HFF-Myc (cell line): Measurements from ENCODE around the gene FAF1.
"Not testable (repeated sequence)": the region's sequence is repeated elsewhere in the genome, so short reads cannot be mapped to it uniquely, and the experiment has no call there.

Experiments used
- DNase-seq: peaks from one replicate; pipeline ENCODE4 v3.0.0-alpha.2; 2011; ENCODE audit warnings: low read depth; ENCODE audit errors: extremely low read depth
- H3K4me3 ChIP-seq: replicated peaks from 2 replicates; pipeline ENCODE4 v1.5.1; 2011; ENCODE audit warnings: low read depth, mild to moderate bottlenecking, control low read depth, low read length
- TF ChIP-seq, protein P1 (sequence below): IDR thresholded peaks from 2 replicates; pipeline ENCODE4 v1.5.1; 2012; ENCODE audit warnings: mild to moderate bottlenecking, low read depth, low read length, control low read depth; ENCODE audit errors: missing control alignments

Gene FAF1

DNA sequence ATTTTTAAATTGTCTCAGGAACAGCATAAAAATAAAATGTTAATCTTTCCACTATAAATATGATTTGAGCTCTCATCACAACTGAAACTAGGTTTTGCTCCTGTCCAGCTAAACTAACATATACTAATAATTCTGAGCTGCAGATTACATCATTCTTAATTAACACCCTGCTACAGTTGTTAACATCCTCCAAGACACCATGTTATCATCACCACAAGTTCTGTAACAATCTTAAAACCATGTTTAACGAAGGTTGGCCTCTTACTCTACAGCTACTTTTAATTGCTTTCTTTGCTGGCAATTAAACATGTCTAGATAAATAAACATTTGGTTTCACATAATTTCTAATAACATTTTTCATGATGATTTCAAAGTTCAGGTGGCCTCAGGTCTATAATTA lies 240.9 kb downstream of the FAF1 start:
- TF ChIP-seq, protein P1, sequence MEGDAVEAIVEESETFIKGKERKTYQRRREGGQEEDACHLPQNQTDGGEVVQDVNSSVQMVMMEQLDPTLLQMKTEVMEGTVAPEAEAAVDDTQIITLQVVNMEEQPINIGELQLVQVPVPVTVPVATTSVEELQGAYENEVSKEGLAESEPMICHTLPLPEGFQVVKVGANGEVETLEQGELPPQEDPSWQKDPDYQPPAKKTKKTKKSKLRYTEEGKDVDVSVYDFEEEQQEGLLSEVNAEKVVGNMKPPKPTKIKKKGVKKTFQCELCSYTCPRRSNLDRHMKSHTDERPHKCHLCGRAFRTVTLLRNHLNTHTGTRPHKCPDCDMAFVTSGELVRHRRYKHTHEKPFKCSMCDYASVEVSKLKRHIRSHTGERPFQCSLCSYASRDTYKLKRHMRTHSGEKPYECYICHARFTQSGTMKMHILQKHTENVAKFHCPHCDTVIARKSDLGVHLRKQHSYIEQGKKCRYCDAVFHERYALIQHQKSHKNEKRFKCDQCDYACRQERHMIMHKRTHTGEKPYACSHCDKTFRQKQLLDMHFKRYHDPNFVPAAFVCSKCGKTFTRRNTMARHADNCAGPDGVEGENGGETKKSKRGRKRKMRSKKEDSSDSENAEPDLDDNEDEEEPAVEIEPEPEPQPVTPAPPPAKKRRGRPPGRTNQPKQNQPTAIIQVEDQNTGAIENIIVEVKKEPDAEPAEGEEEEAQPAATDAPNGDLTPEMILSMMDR, result no peak
- no peak for DNase-seq
- no peak overlapping the region for H3K4me3 ChIP-seq

DNA sequence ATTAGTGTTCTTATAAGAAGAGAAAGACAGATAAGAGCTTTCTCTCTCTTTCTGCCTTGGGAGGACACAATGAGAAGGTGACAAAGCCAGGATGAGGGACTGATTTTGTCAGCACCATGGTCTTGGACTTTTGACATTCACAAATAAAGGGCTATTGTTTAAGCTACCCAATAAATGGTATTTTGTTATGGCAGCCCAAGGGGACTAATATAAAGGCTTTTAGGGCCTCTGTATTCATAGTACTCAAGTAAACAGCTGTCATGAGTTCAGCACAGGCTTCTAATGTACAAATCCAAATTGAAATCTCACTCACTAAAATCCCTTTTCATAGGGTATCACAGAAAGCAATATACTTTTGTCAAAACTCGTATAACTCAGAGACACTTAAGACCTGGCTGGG lies 242.7 kb downstream of the FAF1 start:
- TF ChIP-seq, protein P1, result no peak
- H3K4me3 ChIP-seq, result no peak overlapping the region
- DNase-seq, result no peak

DNA sequence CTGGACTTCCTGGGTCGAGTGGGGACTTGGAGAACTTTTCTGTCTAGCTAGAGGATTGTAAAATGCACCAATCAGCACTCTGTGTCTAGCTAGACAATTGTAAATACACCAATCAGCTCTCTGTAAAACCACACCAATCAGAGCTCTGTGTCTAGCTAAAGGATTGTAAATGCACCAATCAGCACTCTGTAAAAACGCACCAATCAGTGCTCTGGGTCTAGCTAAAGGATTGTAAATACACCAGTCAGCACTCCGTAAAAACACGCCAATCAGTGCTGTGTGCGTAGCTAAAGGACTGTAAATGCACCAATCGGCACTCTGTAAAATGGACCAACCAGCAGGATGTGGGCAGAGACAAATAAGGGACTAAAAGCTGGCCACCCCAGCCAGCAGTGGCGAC lies 243.6 kb downstream of the FAF1 start:
- not testable (repeated sequence) for H3K4me3 ChIP-seq, DNase-seq

DNA sequence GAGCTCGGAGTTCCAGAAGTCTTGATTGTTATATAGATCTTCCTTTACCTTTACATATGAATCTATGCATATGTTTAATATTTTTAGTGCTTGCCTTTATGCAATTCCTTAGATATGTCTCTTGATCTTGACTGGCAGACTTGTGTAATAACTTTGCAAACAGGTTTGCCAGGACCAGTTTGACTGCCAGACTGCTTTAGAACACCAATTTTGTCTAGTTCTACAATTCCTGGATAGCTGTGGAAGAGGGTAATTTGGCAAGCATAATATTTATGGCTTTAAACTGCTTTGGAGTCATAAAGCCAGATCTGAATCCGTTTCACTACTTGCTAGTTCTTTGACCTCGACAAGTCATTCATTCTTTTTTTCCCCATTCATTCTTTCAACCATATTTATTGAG lies 250.0 kb downstream of the FAF1 start:
- DNase-seq, result no peak
- TF ChIP-seq, protein P1, result no peak
- H3K4me3 ChIP-seq, result no peak overlapping the region

DNA sequence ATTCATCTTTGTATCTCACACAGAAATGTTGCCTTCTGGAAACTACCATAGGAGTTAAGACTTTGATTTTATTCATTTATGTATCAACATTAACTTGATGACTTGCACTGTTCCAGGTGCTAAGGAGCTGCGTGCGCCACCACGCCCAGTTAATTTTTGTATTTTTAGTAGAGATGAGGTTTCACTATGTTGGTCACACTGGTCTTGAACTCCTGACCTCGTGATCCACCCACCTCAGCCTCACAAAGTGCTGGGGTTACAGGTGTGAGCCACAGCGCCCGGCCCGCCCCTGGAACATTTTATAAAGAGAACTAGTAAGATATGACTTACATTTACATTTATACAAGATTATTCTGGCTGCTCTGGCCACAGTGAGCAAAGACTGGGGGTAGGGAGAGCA lies 252.2 kb downstream of the FAF1 start:
- DNase-seq, result no peak
- no peak overlapping the region for H3K4me3 ChIP-seq
- TF ChIP-seq, protein P1, result no peak

DNA sequence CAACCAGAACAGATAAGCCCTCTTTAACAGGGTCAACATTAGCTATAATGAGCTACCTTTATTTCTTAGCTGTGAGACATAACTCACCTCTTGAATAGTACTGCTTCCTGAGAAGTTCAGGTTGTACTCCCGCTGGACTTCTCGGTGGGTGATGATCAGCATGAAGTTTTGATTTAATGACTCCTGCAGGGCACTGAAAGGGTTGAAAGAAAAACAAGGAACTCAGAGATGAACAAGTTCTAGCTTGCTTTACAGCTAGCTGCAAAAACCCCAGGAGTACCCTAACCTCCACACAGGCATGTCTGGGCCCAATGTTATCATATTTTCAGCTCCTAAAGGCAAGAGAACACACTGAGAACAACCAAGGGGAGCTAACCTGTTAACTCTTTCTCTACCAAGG lies 254.4 kb downstream of the FAF1 start:
- no peak for DNase-seq
- H3K4me3 ChIP-seq, result no peak overlapping the region
- TF ChIP-seq, protein P1, result no peak

DNA sequence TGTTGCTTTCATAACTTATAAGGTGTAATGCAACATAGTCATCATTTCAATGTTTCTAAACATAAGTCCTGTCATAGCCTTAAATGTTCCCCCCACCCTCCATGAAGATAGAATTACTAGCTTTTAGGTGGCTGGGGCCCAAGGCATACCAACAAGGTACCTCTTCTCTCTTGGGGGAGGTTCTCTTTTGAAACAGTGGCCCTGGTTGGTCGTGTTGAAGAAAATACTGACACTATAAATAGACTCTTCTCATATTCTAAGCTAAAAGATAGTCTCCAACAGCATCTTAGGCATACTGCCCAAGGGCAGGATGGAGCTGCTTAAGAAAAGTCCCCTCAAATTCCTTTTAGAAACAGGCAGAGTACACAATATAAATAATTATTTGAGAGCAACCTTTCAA lies 255.0 kb downstream of the FAF1 start:
- TF ChIP-seq, protein P1, result no peak
- H3K4me3 ChIP-seq, result no peak overlapping the region
- DNase-seq, result no peak
